ENCODE measurements around the gene PLA2G6. TPM values are rescaled to one million over a fixed set of nuclear protein-coding genes. Genes with fewer than 3 reads are reported as not detected.

The PLA2G6 gene
- total and polyA plus RNA-seq, 2 of the 8 experiments (the other 6 are each of a cell fraction or from before 2014, with no cell fraction given): 13.2 to 21.0 TPM

DNA sequence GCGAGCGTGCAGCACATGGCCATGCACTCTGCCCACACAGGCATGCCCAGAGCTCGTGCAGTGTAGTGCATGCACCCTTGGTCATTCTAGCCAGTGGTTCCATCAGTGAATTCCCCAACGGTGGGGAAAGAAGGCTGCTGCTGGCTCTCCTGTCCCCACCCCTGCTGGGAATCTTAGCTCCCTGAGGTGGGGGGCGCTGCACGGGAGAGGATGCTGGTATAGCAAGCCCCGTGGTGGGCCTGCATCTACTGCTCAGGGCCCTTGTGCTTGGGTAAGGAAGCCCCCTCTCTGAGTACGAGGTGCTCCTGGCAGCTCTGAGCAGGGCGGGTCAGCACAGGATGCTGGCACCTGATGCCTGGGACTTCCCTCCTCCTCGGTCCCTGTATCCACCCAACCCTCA lies 52.6 kb downstream of the PLA2G6 start:
- Histone ChIP-seq H3K4me2 (ENCODE audit: insufficient read depth in 1 of 2, low read depth in 2 of 2, low read length in 2 of 2) (no peak overlapping the region), H4K20me1 (replicated peaks in 1 of 2; ENCODE audit: control insufficient read depth in 1 of 2, insufficient read depth in 2 of 2, low read length in 2 of 2) (peaks cover 0 to 7% of the 10 kb centered on the region in 2 experiments), H3K4ac (replicated peaks; ENCODE audit: insufficient read length, low read depth, low read length) (no peak overlapping the region), H3K23me2 (ENCODE audit: low read depth, low read length) (no peaks in the 10 kb centered on the region), H2BK12ac (ENCODE audit: low read depth, low read length) (no peak overlapping the region), H3K23ac (ENCODE audit: insufficient read length) (no peak overlapping the region), H4K8ac (ENCODE audit: extremely low read depth, insufficient read depth, low read length) (no peak overlapping the region), H3K4me3 (ENCODE audit: extremely low read depth in 1 of 4, insufficient read depth in 2 of 4, low read depth in 3 of 4, low read length in 4 of 4) (no peak overlapping the region), H2AK5ac (ENCODE audit: low read depth, low read length) (no peak overlapping the region), H3K79me1 (ENCODE audit: low read depth, low read length) (no peaks in the 10 kb centered on the region; the same call in 1 of the 2 replicates), H2BK5ac (ENCODE audit: low read depth, low read length) (no peak overlapping the region), H4K91ac (replicated peaks; ENCODE audit: insufficient read length, low read length) (no peak overlapping the region), H3K56ac (replicated peaks; ENCODE audit: insufficient read length, low read depth, low read length) (no peak overlapping the region), H3K27ac (ENCODE audit: low read depth, low read length) (no peak overlapping the region), H3K14ac (ENCODE audit: insufficient read length) (no peak overlapping the region), H2BK120ac (replicated peaks; ENCODE audit: low read depth, low read length) (no peak overlapping the region), H4K5ac (ENCODE audit: insufficient read length, low read depth, low read length) (no peak overlapping the region), H2BK20ac (ENCODE audit: low read length) (no peak overlapping the region), H2BK15ac (ENCODE audit: low read length) (no peak overlapping the region), H2AFZ (ENCODE audit: low read length) (no peak overlapping the region), H3K9ac (replicated peaks in 1 of 4; ENCODE audit: extremely low read depth in 1 of 4, low read depth in 3 of 4, low read length in 3 of 4) (no peak overlapping the region), H3K4me1 (replicated peaks in 1 of 4; ENCODE audit: control insufficient read depth in 3 of 4, insufficient read depth in 4 of 4, low read length in 3 of 4) (no peaks in the 10 kb centered on the region), H3K79me2 (ENCODE audit: control insufficient read depth in 1 of 2, insufficient read depth in 2 of 2, low read length in 2 of 2) (no peaks in the 10 kb centered on the region), H3K9me3 (ENCODE audit: insufficient read depth in 2 of 2, low read depth in 1 of 2, low read length in 1 of 2) (no peaks in the 10 kb centered on the region), H3K18ac (ENCODE audit: extremely low read depth, low read length) (no peak overlapping the region), H3K36me3 (ENCODE audit: control insufficient read depth in 2 of 4, insufficient read depth in 4 of 4, low read length in 3 of 4) (no peaks in the 10 kb centered on the region), H3K27me3 (replicated peaks in 1 of 4; ENCODE audit: control insufficient read depth in 3 of 4, extremely low read depth in 1 of 4, insufficient read depth in 3 of 4, low read length in 3 of 4) (no peaks in the 10 kb centered on the region)
- WGBS, 2 experiments (ENCODE audit: extremely low coverage in 1 of 2, insufficient coverage in 1 of 2, insufficient read length in 1 of 2, insufficient replicate concordance in 2 of 2, low coverage in 1 of 2, low lambda C conversion rate in 2 of 2, missing lambda C conversion rate in 1 of 2): 87% methylated on average over 10 of the region's 10 CpGs; no CpG with 5 or more reads in 1 of the 2 experiments
- POLR2A ChIA-PET (ENCODE audit: partially characterized antibody): interaction anchor here (1.5 kb wide), 1 partner anchor 15 kb away, joined by 5 read pairs; no protein-coding TSS in a partner anchor
- DNase-seq (ENCODE audit: low read depth in 1 of 2, low spot score in 2 of 2): no peak
- FAIRE-seq: no peak
- CTCF ChIA-PET (ENCODE audit: partially characterized antibody): interaction anchor here (0.6 to 8.4 kb wide), 7 partner anchors 9 to 132 kb away, joined by 3 to 84 read pairs (median 4); partner anchors contain the start of gene BAIAP2L2
- TF ChIP-seq FOSL1 (IDR thresholded peaks at IDR 0.05; ENCODE audit: insufficient read depth, low read depth, low read length): no peak
- no peak for TF ChIP-seq SIX5 (IDR thresholded peaks at IDR 0.05; ENCODE audit: low read depth, low read length)
- no peak for TF ChIP-seq ZNF274 (IDR thresholded peaks at IDR 0.05; ENCODE audit: borderline replicate concordance, extremely low read depth, low read length)
- no peak for TF ChIP-seq NANOG (IDR thresholded peaks at IDR 0.05; ENCODE audit: insufficient read depth, low read depth, low read length, poor library complexity, severe bottlenecking)
- no peak for TF ChIP-seq SRF (IDR thresholded peaks at IDR 0.05; ENCODE audit: low read depth, low read length)
